GM12878 (cell line): ENCODE measurements around the gene TOX2. TPM values are rescaled to one million over a fixed set of nuclear protein-coding genes. Genes with fewer than 3 reads are reported as not detected.

Source experiments
- ATAC-seq: fragments of 200-7000 bp; cut with Tn5 transposase; 3 replicates; pipeline ENCODE4 v1.9.1; 2020; ENCODE audit warnings: mild to moderate bottlenecking, moderate library complexity
- BruUV-seq: library from RNA; stranded (reverse); fragments of 400-500 nt; replicated peaks from 2 replicates; lab custom pipeline; 2021; lab: Mats Ljungman, UMichigan
- CTCF ChIA-PET: fragments of 300-600 bp; sonication (Branson Sonifier 250); formaldehyde crosslinking; extraction: SDS; loops from one replicate; lab custom pipeline; 2021; ENCODE audit warnings: inconsistent platforms; lab: Yijun Ruan, JAX
- POLR2A ChIA-PET: fragments of 350-600 bp; formaldehyde crosslinking; extraction: SDS; loops from one replicate; lab custom pipeline; 2021; ENCODE audit warnings: inconsistent platforms; lab: Charles Lee
- RAD21 ChIA-PET: fragments of 300-600 bp; sonication (Branson Sonifier 250); formaldehyde crosslinking; loops from one replicate; lab custom pipeline; 2023; ENCODE audit warnings: antibody characterized with exemption; ENCODE audit not compliant: unreplicated experiment; lab: Charles Lee
- SMC1A ChIA-PET: fragments of 300-600 bp; sonication (Branson Sonifier 250); formaldehyde crosslinking; loops from one replicate; lab custom pipeline; 2023; ENCODE audit not compliant: unreplicated experiment, uncharacterized antibody; lab: Charles Lee
- DNase-seq: peaks from one replicate; pipeline ENCODE4 v3.0.0-alpha.2; 2011; ENCODE audit warnings: low read depth, low spot score
- FAIRE-seq: peaks from 3 replicates; lab custom pipeline; 2011; peaks lifted over from hg19 to GRCh38; lab: Jason Lieb, UNC
- H2AFZ ChIP-seq: 2 replicates; pipeline ENCODE4 v1.6.0; 2011; ENCODE audit warnings: low read depth, low read length, control low read depth; ENCODE audit not compliant: control insufficient read depth
- H3K27ac ChIP-seq: 2 replicates; pipeline ENCODE4 v1.5.1; 2011; ENCODE audit warnings: control low read depth; ENCODE audit not compliant: control insufficient read depth, insufficient read depth
- H3K27me3 ChIP-seq, 2 experiments: replicated peaks in 1 of 2; 2 replicates each; pipeline versions ENCODE4 v1.6.0 to v1.6.1; 2011; ENCODE audit warnings: low read length in 1 of 2; ENCODE audit not compliant: control insufficient read depth in 2 of 2, insufficient read depth in 2 of 2
- H3K36me3 ChIP-seq, 2 experiments: 2 replicates each; pipeline ENCODE4 v1.5.1; 2011; ENCODE audit warnings: low read length in 1 of 2; ENCODE audit not compliant: control insufficient read depth in 2 of 2, insufficient read depth in 2 of 2
- H3K4me1 ChIP-seq: 2 replicates; pipeline ENCODE4 v1.6.1; 2011; ENCODE audit warnings: mild to moderate bottlenecking, low read length, moderate library complexity, mixed read lengths; ENCODE audit not compliant: control insufficient read depth, insufficient read depth
- H3K4me2 ChIP-seq: 2 replicates; pipeline ENCODE4 v1.6.0; 2011; ENCODE audit warnings: control low read depth; ENCODE audit not compliant: control insufficient read depth, insufficient read depth
- H3K4me3 ChIP-seq: fragments of 200-600 bp; sonication (generic); 2 replicates; pipeline ENCODE4 v1.5.1; 2016
- H3K79me2 ChIP-seq: 2 replicates; pipeline ENCODE4 v1.6.0; 2011; ENCODE audit warnings: low read length; ENCODE audit not compliant: control insufficient read depth, insufficient read depth
- H3K9ac ChIP-seq: 2 replicates; pipeline ENCODE4 v1.8.0; 2011; ENCODE audit warnings: low read length, control low read depth, mixed read lengths; ENCODE audit not compliant: control insufficient read depth, insufficient read depth
- H3K9me3 ChIP-seq: replicated peaks from 3 replicates; pipeline ENCODE4 v1.5.1; 2011; ENCODE audit warnings: mild to moderate bottlenecking, low read length; ENCODE audit not compliant: control insufficient read depth, insufficient read depth
- H4K20me1 ChIP-seq: 2 replicates; pipeline ENCODE4 v1.6.0; 2011; ENCODE audit not compliant: control insufficient read depth, insufficient read depth
- CEBPB ChIP-seq, 2 experiments: fragments of 150-350 bp in 1 of 2; IDR thresholded peaks; 2 replicates each; pipeline ENCODE4 v1.6.1; 2012 to 2014; ENCODE audit warnings: low read depth in 2 of 2, low read length in 2 of 2, borderline replicate concordance in 1 of 2, inconsistent platforms in 1 of 2
- E2F8 ChIP-seq: fragments of 450-650 bp; IDR thresholded peaks from 2 replicates; pipeline ENCODE4 v1.6.1; 2018; ENCODE audit warnings: mild to moderate bottlenecking, low read depth, moderate library complexity; ENCODE audit not compliant: partially characterized antibody
- HSF1 ChIP-seq: fragments of 150-350 bp; IDR thresholded peaks from 2 replicates; pipeline ENCODE4 v1.6.1; 2014; ENCODE audit warnings: mild to moderate bottlenecking, low read depth, low read length
- IRF3 ChIP-seq: fragments of 450-650 bp; IDR thresholded peaks from 2 replicates; pipeline ENCODE4 v1.6.1; 2014; ENCODE audit warnings: mild to moderate bottlenecking
- MTA2 ChIP-seq: fragments of 450-650 bp; IDR thresholded peaks from 2 replicates; pipeline ENCODE4 v1.6.1; 2016; ENCODE audit warnings: low read depth, mild to moderate bottlenecking, moderate library complexity
- MYC ChIP-seq: IDR thresholded peaks from 2 replicates; pipeline ENCODE4 v1.6.1; 2011; ENCODE audit warnings: mild to moderate bottlenecking, low read length, moderate library complexity, inconsistent platforms; ENCODE audit not compliant: insufficient read depth, insufficient replicate concordance, insufficient read length, severe bottlenecking
- NR2C1 ChIP-seq: fragments of 450-650 bp; IDR thresholded peaks from 2 replicates; pipeline ENCODE4 v1.6.1; 2017; ENCODE audit warnings: antibody characterized with exemption, mild to moderate bottlenecking, moderate library complexity
- NRF1 ChIP-seq: conservative IDR thresholded peaks from 2 replicates; pipeline ENCODE4 v1.6.1; 2011; ENCODE audit warnings: mild to moderate bottlenecking, low read depth, low read length, improper control_type of control experiment
- PAX5 ChIP-seq: IDR thresholded peaks from 2 replicates; pipeline ENCODE4 v1.6.1; 2011; ENCODE audit warnings: low read depth, low read length, borderline replicate concordance
- RB1 ChIP-seq: fragments of 450-650 bp; formaldehyde crosslinking; IDR thresholded peaks from 2 replicates; pipeline ENCODE4 v1.6.1; 2017; ENCODE audit warnings: mild to moderate bottlenecking, borderline replicate concordance
- SIX5 ChIP-seq: IDR thresholded peaks from 2 replicates; pipeline ENCODE4 v1.6.1; 2011; ENCODE audit warnings: mild to moderate bottlenecking, low read depth, low read length, moderate library complexity; ENCODE audit not compliant: severe bottlenecking
- SUPT20H ChIP-seq: IDR thresholded peaks from 2 replicates; pipeline ENCODE4 v1.6.1; 2011; ENCODE audit warnings: low read depth, mild to moderate bottlenecking, low read length, moderate library complexity, borderline replicate concordance; ENCODE audit not compliant: control insufficient read depth
- TARDBP ChIP-seq: IDR thresholded peaks from 2 replicates; pipeline ENCODE4 v1.6.1; 2016; ENCODE audit warnings: borderline replicate concordance
- WGBS: methylation state at CpG from one replicate; pipeline ENCODE4 v1.1.6; 2016; ENCODE audit warnings: low lambda C conversion rate; ENCODE audit not compliant: insufficient replicate concordance, insufficient coverage; ENCODE audit errors: missing lambda C conversion rate; 5-methylcytosine and 5-hydroxymethylcytosine counted together
- in situ Hi-C: fragments of 300-500 bp; cut with MboI; formaldehyde crosslinking; loops from 9 replicates; pipeline ENCODE4 v1.14.3; 2018; ENCODE audit warnings: mixed read lengths
- intact Hi-C: fragments of 100-400 bp; cut with micrococcal nuclease; formaldehyde crosslinking; loops from one replicate; pipeline ENCODE4 v1.14.2; 2022; ENCODE audit not compliant: unreplicated experiment
- polyA plus RNA-seq, 11 experiments: library from polyadenylated mRNA; depleted of rRNA in 4 of 11; unstranded in 6 of 11; stranded (reverse) in 5 of 11; fragments of >200 nt; fragmentation: Nextera tagmentation in 4 of 11; fragmentation: Illumina TruSeq in 1 of 11; extraction: Ambion mirVana in 4 of 11; extraction: Trizol in 1 of 11; gene quantifications; 1 replicate in 1 of 11; 2 replicates in 10 of 11; pipeline versions ENCODE4 v1.2.1 to v1.2.3, GENCODE V29; 2011 to 2016; ENCODE audit warnings: inconsistent platforms in 2 of 11, missing spikeins in 2 of 11, low read depth in 1 of 11
- total RNA-seq, 4 experiments: library from RNA; depleted of rRNA in 3 of 4; stranded (reverse); fragments of >200 nt in 3 of 4; fragmentation: Illumina TruSeq in 1 of 4; extraction: Trizol in 1 of 4; gene quantifications; 2 replicates each; pipeline versions ENCODE4 v1.2.1 to v1.2.3, GENCODE V29; 2013 to 2021

The TOX2 gene
- total and polyA plus RNA-seq, 10 of the 15 experiments (the other 5 are each of a cell fraction or from before 2014, with no cell fraction given), result 2.6 to 40.5 (median 7.9) TPM

- Histone ChIP-seq H3K9ac (no peak overlapping the region), H3K27me3 (no peaks in the 10 kb centered on the region), H2AFZ (no peak overlapping the region), H3K27ac (no peak overlapping the region), H3K4me1 (no peaks in the 10 kb centered on the region), H3K79me2 (no peaks in the 10 kb centered on the region), H3K4me3 (no peak overlapping the region), H3K9me3 (no peaks in the 10 kb centered on the region; the same call in 2 of the 3 replicates), H4K20me1 (no peaks in the 10 kb centered on the region), H3K36me3 (no peaks in the 10 kb centered on the region; a peak in 1 of 4 replicates), H3K4me2 (no peak overlapping the region)
- BruUV-seq, result no TSS peak
- TF ChIP-seq MTA2 (no peak), SIX5 (no peak), TARDBP (no peak), IRF3 (no peak), MYC (no peak), SUPT20H (no peak), PAX5 (no peak), CEBPB (IDR thresholded peaks at IDR 0.05; ENCODE audit: borderline replicate concordance in 1 of 2, low read depth in 2 of 2, low read length in 2 of 2) (no peak), E2F8 (no peak), NRF1 (no peak), HSF1 (no peak), RB1 (no peak), NR2C1 (no peak)
- no peak for ATAC-seq
- WGBS, result 86% methylated on average over 11 of the region's 11 CpGs
- ChIA-PET RAD21 (no interaction called here), CTCF (interaction anchor here (0.6 to 1.4 kb wide), 3 partner anchors 11 to 217 kb away, joined by 3 to 7 read pairs (median 5); no protein-coding TSS in a partner anchor), SMC1A (interaction anchor here (0.6 to 4.5 kb wide), 8 partner anchors 7 to 84 kb away, joined by 3 to 32 read pairs (median 4); no protein-coding TSS in a partner anchor), POLR2A (interaction anchor here (0.6 to 2.1 kb wide), 3 partner anchors 10 to 358 kb away, joined by 3 to 6 read pairs (median 3); no protein-coding TSS in a partner anchor)
- FAIRE-seq, result no peak
- intact Hi-C loops, result no loop called here
- in situ Hi-C loops, result no loop called here
- DNase-seq, result no peak
Measured at GRCh38 chr20:43994486-43995100, 79.9 kb downstream of the TOX2 start.
